ENCODE data around the gene SATB1. TPM values are rescaled to one million over a fixed set of nuclear protein-coding genes. Genes with fewer than 3 reads are reported as not detected.
"Not testable (repeated sequence)": the region's sequence is repeated elsewhere in the genome, so short reads cannot be mapped to it uniquely, and the experiment has no call there.

Gene SATB1
- total RNA-seq (100 to 1,000 TPM; 429 to 436 TPM), polyA plus RNA-seq (100 to 1,000 TPM; 196 to 265 (median 242) TPM), total RNA-seq (108 to 618 (median 498) reads per million in 6 experiments)

- Mint-ChIP-seq H3K36me3 (peaks cover 3 to 16% (median 7%) of the 10 kb centered on the region in 3 donors), H3K27me3 (no peaks in the 10 kb centered on the region), H3K4me1 (peaks cover 37 to 79% (median 65%) of the 10 kb centered on the region in 4 donors), H3K27ac (peak within 1 kb of the TSS; percentile 94 to 99 (median 99)), H3K9me3 (no peaks in the 10 kb centered on the region), H3K4me3 (peak within 1 kb of the TSS; percentile 93 to 99 (median 96))
- POLR2A ChIA-PET: interaction anchor here (0.6 to 6.8 kb wide), 14 partner anchors 9 to 1541 kb away, joined by 3 to 65 read pairs (median 10); partner anchors contain the start of gene PLCL2
- DNase-seq (peak; percentile 48 to 81 (median 64)), ATAC-seq (peak; percentile 18 to 41)
Measured at GRCh38 chr3:18424729-18425640, at the start of gene SATB1. Gene SATB1 (minus strand): TSS chr3:18425339. CDS start chr3:18420967, 4,372 bp downstream.

- POLR2A ChIA-PET: no interaction called here
- no peaks in the 10 kb centered on the region for H3K27me3 Mint-ChIP-seq
- no peak for ATAC-seq
- H3K27ac Mint-ChIP-seq: no peak overlapping the region
- peaks cover 0 to 12% (median 2%) of the 10 kb centered on the region in 9 donors for H3K9me3 Mint-ChIP-seq
- no peak for DNase-seq
- H3K4me3 Mint-ChIP-seq: no peak overlapping the region
- H3K4me1 Mint-ChIP-seq: peaks cover 5 to 12% (median 6%) of the 10 kb centered on the region in 4 donors
- peaks cover 30 to 54% (median 47%) of the 10 kb centered on the region in 3 donors for H3K36me3 Mint-ChIP-seq
Measured at GRCh38 chr3:18474202-18474601, 49.1 kb upstream of the SATB1 start.

GRCh38 chr3:18469775-18470174 lies 44.6 kb upstream of the SATB1 start:
- Mint-ChIP-seq H3K4me3 (no peak overlapping the region), H3K36me3 (peaks cover 44 to 80% (median 69%) of the 10 kb centered on the region in 3 donors), H3K27ac (no peak overlapping the region), H3K27me3 (no peaks in the 10 kb centered on the region), H3K9me3 (peaks cover 0 to 6% (median 0%) of the 10 kb centered on the region in 9 donors), H3K4me1 (peaks cover 7 to 25% (median 14%) of the 10 kb centered on the region in 4 donors)
- DNase-seq (no peak), ATAC-seq (no peak)
- POLR2A ChIA-PET: interaction anchor here (0.8 to 1.6 kb wide), 2 partner anchors 24 to 280 kb away, joined by 4 to 5 read pairs; no protein-coding TSS in a partner anchor

GRCh38 chr3:18466136-18466535 lies 41.0 kb upstream of the SATB1 start:
- POLR2A ChIA-PET: no interaction called here
- Mint-ChIP-seq H3K36me3 (peaks cover 48 to 77% (median 77%) of the 10 kb centered on the region in 3 donors), H3K9me3 (peaks cover 0 to 6% (median 2%) of the 10 kb centered on the region in 9 donors), H3K27ac (peak overlapping the region in 1 of 10 donors; percentile 29), H3K27me3 (no peaks in the 10 kb centered on the region), H3K4me3 (no peak overlapping the region), H3K4me1 (peaks cover 9 to 22% (median 14%) of the 10 kb centered on the region in 4 donors)
- DNase-seq (no peak), ATAC-seq (no peak)

GRCh38 chr3:18454766-18455165 lies 29.6 kb upstream of the SATB1 start:
- POLR2A ChIA-PET: interaction anchor here (1.4 to 1.7 kb wide), 2 partner anchors 9 to 10 kb away, joined by 4 read pairs; no protein-coding TSS in a partner anchor
- peak overlapping the region in 2 of 10 donors; percentile 26 to 29 for H3K27ac Mint-ChIP-seq
- H3K36me3 Mint-ChIP-seq: peaks cover 30 to 48% (median 39%) of the 10 kb centered on the region in 3 donors
- peaks cover 28 to 71% (median 58%) of the 10 kb centered on the region in 4 donors for H3K4me1 Mint-ChIP-seq
- H3K4me3 Mint-ChIP-seq: no peak overlapping the region
- DNase-seq: no peak
- peaks cover 0 to 26% (median 9%) of the 10 kb centered on the region in 9 donors for H3K9me3 Mint-ChIP-seq
- no peak for ATAC-seq
- H3K27me3 Mint-ChIP-seq: no peaks in the 10 kb centered on the region

- POLR2A ChIA-PET, H3K27me3 Mint-ChIP-seq, ATAC-seq, DNase-seq: not testable (repeated sequence)
- H3K4me1 Mint-ChIP-seq: peaks cover 26 to 76% (median 61%) of the 10 kb centered on the region in 4 donors
- peaks cover 1 to 24% (median 15%) of the 10 kb centered on the region in 9 donors for H3K9me3 Mint-ChIP-seq
- H3K36me3 Mint-ChIP-seq: peaks cover 22 to 56% (median 52%) of the 10 kb centered on the region in 3 donors
- peak overlapping the region in 9 of 10 donors; percentile 21 to 91 (median 79) for H3K27ac Mint-ChIP-seq
- H3K4me3 Mint-ChIP-seq: peak overlapping the region in 4 of 10 donors; percentile 16 to 62 (median 29)
Measured at GRCh38 chr3:18449618-18450017, 24.5 kb upstream of the SATB1 start.

GRCh38 chr3:18447720-18448119 lies 22.6 kb upstream of the SATB1 start:
- Mint-ChIP-seq H3K27me3 (no peaks in the 10 kb centered on the region), H3K4me3 (peak overlapping the region; percentile 87 to 99 (median 96)), H3K4me1 (peaks cover 18 to 57% (median 54%) of the 10 kb centered on the region in 4 donors), H3K36me3 (peaks cover 17 to 46% (median 42%) of the 10 kb centered on the region in 3 donors), H3K27ac (peak overlapping the region; percentile 90 to 100 (median 98)), H3K9me3 (peaks cover 0 to 24% (median 15%) of the 10 kb centered on the region in 9 donors)
- ATAC-seq (no peak), DNase-seq (no peak)
- POLR2A ChIA-PET: interaction anchor here (0.7 to 1.6 kb wide), 6 partner anchors 11 to 297 kb away, joined by 3 to 4 read pairs (median 3); no protein-coding TSS in a partner anchor

- Mint-ChIP-seq H3K27ac (peak overlapping the region; percentile 95 to 100 (median 99)), H3K9me3 (peaks cover 0 to 24% (median 15%) of the 10 kb centered on the region in 9 donors), H3K27me3 (no peaks in the 10 kb centered on the region), H3K36me3 (peaks cover 17 to 39% (median 33%) of the 10 kb centered on the region in 3 donors), H3K4me3 (peak overlapping the region; percentile 87 to 99 (median 96)), H3K4me1 (peaks cover 12 to 54% (median 46%) of the 10 kb centered on the region in 4 donors)
- DNase-seq (no peak), ATAC-seq (no peak)
- POLR2A ChIA-PET: interaction anchor here (0.6 to 4.1 kb wide), 20 partner anchors 9 to 313 kb away, joined by 3 to 65 read pairs (median 4); partner anchors contain the start of gene SATB1
Measured at GRCh38 chr3:18446149-18446825, 21.1 kb upstream of the SATB1 start.

GRCh38 chr3:18445401-18446148 lies 20.4 kb upstream of the SATB1 start:
- peak overlapping the region; percentile 87 to 99 (median 96) for H3K4me3 Mint-ChIP-seq
- peak overlapping the region; percentile 95 to 100 (median 99) for H3K27ac Mint-ChIP-seq
- DNase-seq (peak; percentile 77 to 98 (median 92)), ATAC-seq (peak; percentile 81 to 85)
- H3K27me3 Mint-ChIP-seq: no peaks in the 10 kb centered on the region
- peaks cover 11 to 55% (median 43%) of the 10 kb centered on the region in 4 donors for H3K4me1 Mint-ChIP-seq
- H3K9me3 Mint-ChIP-seq: peaks cover 0 to 24% (median 14%) of the 10 kb centered on the region in 9 donors
- POLR2A ChIA-PET: interaction anchor here (0.6 to 4.1 kb wide), 29 partner anchors 9 to 313 kb away, joined by 3 to 65 read pairs (median 5); partner anchors contain the start of gene SATB1
- peaks cover 17 to 39% (median 29%) of the 10 kb centered on the region in 3 donors for H3K36me3 Mint-ChIP-seq

GRCh38 chr3:18444595-18445400 lies 19.7 kb upstream of the SATB1 start:
- POLR2A ChIA-PET: interaction anchor here (0.7 to 4.1 kb wide), 31 partner anchors 8 to 342 kb away, joined by 3 to 65 read pairs (median 5); partner anchors contain the start of gene SATB1
- Mint-ChIP-seq H3K36me3 (peaks cover 17 to 32% (median 22%) of the 10 kb centered on the region in 3 donors), H3K27me3 (no peaks in the 10 kb centered on the region), H3K9me3 (peaks cover 0 to 18% (median 10%) of the 10 kb centered on the region in 9 donors), H3K4me1 (peaks cover 14 to 60% (median 43%) of the 10 kb centered on the region in 4 donors), H3K4me3 (peak overlapping the region; percentile 87 to 99 (median 96)), H3K27ac (peak overlapping the region; percentile 94 to 99 (median 96))
- DNase-seq: peak; percentile 78 to 94 (median 84)
- peak; percentile 69 to 70 for ATAC-seq

All from naive thymus-derived CD8-positive, alpha-beta T cell (primary cell).